NAMALWA (cell line): ENCODE measurements around the gene KPNA1.

ENCODE experiments used
- DNase-seq: peaks from one replicate; pipeline ENCODE4 v3.0.0-alpha.2; 2015; ENCODE audit warnings: low spot score

KPNA1 gene

DNA sequence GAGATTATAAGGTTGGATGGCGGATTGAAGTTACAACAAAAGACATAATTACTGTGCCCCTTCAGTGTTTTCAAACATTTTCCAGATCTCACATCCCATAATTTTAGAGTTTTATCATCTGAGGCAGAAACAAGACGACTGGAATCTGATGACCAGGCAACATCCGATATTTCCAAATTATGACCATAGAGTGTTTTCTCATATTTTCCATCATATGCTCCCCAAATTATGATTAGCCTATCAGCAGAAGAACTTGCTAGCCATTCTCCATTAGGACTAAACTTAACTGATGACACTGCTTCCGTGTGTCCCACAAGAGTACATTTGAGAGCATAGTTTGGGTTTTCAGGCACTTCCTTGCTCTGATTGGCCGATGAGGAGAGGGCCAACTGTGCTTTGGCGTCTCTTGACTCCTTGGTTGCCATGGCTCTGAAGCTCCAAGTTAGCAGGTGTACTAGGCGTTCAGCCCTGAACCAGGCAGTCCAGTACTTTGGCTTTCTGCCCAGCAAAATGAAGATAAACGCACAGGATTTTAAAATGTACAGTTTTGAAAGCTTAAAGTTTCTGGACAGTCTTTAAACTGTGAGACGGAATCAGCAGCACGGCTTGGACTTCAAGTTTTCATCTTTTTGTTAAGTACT lies 99.5 kb downstream of the KPNA1 start:
- peak; percentile 93 for DNase-seq

DNA sequence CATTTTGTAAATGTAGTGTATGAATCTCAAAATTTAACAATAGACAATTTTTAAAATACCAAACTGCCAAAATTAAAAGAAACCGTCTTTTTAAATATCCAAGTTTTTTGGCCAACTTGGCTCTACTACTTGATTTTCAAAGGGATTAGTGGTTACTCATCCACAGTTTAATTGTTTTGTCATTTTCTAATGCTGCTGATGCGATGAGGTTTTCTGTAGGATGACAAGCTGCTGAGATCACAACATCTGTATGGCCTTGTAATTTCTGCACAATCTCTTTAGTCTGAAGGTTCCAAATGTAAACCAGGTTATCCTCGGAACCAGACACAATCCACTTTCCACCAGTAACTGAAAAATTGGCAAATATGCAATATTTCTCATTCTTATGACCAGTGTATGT lies 100.3 kb downstream of the KPNA1 start:
- no peak for DNase-seq

DNA sequence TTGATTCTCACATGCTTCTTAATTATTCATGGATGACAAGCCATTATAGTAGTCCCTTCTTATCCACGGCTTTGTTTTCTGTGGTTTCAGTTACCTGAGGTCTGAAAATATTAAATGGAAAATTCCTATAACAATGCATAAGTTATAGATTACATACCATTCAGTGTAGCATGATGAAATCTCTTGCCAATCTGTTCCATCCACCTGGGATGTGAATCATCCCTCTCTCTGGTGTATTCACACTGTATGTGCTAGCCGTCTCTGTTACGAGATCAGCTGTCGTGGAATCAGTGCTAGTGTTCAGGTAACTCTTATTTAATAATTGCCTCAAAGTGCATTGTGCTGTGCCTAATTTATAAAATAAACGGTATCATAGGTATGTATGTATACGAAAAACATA lies 104.1 kb downstream of the KPNA1 start:
- DNase-seq: no peak

DNA sequence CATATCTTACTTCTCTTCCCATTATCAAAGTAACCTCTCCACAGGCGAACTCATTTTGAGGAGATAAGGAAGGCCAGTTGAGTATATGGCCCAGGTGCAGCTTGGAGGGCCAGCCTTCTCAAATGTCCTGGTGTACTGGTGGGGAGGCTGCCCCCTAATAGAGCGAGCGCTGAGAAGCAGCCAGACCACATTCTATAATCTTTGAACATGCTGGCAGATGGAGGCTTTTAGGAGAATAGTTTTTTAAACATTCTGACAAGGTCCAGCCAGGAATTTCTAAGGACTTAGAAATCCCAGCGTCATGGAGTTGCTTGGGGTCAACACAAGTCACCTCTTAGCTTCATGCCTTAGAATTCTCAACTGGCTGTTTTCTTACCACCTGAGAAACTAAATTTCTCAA lies 104.6 kb downstream of the KPNA1 start:
- no peak for DNase-seq

DNA sequence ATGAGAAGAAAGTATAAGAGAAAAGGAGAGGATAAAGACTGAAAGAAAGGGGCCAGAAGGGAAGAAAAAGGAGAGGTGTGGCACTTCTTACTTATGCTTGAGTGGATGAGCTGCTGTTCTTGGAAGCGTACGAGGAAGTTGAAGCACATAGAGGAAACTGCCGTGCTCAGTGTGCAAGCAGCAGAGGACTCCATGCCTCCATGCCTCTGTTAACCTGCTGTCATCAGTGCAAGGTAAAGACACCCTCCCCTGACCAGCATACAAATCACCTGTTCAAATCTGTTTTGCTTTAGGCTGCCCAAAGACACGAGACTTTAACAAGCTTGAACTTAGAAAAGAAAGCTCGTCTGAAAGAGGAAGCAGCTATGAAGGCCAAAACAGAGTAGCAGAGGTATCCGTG lies 105.3 kb downstream of the KPNA1 start:
- DNase-seq: no peak

DNA sequence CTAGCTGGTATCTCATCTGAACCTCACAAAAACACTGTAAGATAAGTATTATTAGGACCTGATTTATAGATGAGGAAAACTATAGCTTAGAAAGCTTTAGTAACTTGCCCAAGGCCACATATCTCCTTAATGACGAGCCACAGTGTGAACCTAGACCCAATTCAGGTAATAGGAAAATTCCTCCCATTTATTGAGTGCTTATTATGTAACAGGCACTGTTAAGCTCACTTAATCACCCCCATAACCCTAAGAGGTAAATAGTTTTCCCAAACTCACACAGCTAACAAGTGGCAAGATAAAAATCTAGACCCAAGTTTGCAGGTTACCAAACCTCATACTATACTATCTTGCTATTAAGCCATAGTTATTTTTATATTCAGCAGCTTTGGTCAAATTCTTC lies 106.8 kb downstream of the KPNA1 start:
- DNase-seq: no peak

DNA sequence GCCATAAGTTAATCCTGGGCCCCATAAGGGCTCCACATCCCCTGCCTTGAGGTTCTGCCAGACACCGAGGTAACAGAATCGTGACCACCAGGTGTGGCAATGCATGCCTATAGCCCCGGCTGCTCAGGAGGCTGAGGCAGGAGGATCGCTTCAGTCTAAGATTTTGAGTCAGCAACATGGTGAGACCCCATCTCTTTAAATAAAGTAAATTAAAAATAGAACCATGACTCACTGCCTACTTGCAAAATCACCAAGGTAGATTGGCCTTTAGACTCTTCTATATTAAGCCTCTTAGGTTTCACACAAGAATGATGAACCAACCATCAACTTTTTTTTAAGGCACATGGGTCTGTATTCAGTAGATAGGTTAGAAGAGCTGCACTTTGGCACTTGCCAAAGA lies 108.5 kb downstream of the KPNA1 start:
- no peak for DNase-seq

DNA sequence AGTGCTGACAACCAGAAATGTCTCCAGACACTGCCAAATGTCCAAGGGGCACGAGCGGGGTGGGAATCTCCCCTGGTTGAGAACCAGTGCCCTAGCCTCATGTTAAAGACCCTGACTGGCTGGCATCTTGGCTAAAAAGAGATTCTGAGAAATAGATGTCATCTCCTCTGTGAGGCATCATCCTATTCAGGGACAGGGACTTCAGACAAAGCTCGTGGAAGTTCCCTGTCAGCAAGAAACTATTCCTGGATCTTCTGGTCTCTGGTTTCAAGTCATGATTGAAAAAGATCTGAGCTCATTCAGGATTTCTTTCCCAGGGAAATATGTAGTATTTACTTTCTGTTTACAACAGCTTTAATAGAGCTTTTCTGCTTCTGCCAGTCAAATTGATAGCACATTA lies 109.7 kb downstream of the KPNA1 start:
- no peak for DNase-seq

DNA sequence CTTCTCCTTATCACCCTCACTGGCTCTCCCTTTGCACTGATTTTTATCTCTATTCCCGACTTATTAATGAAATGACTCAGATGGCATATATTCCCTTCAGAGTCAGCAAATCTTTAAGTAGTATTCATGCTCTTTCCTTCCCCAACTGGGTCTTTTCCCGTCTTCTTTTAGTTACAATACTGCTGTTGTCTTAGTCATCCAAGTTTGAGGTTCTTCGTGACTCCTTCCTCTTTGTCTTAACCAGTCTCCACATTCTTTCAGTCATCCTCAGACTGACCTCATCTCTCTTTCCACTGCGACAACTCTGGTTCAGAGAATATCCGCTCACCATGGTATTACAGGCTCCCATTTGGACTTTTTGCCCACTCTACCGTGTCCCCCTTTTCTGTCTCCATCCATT lies 111.2 kb downstream of the KPNA1 start:
- DNase-seq: no peak

DNA sequence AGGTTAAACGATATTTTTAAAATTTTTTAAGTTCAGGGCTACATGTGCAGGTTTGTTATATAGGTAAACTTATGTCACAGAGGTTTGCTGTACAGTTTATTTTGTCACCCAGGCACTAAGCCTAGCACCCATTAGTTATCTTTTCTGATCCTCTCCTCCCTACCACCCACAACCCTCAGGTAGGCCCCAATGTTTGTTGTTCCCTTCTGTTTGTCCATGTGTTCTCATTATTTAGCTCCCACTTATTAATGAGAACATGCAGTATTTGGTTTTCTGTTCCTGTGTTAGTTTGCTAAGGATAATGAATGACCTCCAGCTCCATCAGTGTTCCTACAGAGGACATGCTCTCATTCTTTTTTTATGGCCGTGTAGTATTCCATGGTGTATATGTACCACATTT lies 115.8 kb downstream of the KPNA1 start:
- no peak for DNase-seq

DNA sequence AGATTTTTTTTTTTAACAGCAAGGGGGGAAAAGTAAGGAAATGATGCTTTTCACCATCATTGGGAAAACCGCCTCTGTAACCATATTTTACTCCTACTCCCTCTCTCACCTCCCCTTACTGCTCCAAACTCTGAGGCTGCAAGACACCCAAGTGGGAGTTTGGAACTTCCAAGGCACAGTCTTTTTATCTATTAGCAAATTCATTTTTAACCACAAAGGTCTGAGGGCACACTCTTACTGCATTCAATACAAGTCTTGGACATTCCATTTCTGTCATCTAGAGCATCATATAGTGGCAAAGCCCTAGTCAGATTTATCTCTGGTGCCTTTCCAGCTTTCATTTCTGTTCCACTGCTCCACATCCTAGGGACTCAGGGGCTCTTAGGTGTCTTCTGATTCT lies 117.5 kb downstream of the KPNA1 start:
- no peak for DNase-seq

DNA sequence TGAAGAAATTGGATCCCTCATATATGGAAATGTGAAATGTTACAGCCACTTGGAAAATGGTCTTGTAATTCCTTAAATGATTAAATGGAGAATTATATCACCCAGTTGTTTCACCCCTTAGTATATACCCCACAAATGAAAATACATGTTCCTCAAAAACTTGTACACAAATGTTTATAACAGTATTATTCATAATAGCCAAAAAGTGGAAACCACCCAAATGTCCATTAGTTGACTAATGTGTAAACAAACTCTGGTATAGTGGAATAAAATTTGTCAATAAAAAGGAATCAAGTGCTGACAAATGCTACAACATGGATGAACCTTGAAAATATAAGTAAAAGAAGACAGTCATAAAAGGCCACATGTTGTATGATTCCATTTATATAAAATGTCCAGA lies 118.2 kb downstream of the KPNA1 start:
- DNase-seq: no peak

DNA sequence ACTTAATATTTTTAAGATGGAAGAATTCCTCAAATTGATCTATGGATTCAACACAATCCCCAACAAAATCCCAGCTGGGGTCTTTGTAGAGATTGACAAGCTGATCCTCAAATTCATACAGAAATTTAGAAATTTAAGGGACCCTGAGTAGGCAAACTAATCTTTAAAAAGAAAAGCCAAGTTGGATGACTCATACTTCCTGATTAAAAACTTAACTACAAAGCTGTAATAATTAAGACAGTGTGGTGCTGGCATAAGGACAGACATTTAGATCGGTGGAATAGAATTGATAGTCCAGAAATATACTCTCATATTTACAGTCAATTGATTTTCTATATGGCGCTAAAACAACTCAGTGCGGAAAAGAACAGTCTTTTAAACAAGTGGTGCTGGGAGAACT lies 119.2 kb downstream of the KPNA1 start:
- DNase-seq: no peak

DNA sequence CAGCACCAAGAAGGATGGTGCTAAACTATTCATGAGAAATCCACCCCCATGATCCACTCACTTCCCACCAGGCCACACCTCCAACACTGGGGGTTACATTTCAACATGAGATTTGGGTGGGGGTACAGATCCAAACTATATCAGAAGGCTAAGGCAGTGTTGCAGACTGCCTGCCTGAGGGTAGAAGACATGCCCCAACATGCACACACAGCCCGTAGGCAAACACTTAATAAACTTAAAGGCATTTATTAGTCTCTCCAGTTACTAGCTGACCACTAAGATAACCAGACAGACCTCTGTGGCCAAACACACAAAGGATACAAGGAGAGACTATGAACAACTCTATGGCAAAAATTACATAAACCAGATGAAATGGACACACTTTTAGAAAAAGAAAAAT lies 120.6 kb downstream of the KPNA1 start:
- DNase-seq: no peak

DNA sequence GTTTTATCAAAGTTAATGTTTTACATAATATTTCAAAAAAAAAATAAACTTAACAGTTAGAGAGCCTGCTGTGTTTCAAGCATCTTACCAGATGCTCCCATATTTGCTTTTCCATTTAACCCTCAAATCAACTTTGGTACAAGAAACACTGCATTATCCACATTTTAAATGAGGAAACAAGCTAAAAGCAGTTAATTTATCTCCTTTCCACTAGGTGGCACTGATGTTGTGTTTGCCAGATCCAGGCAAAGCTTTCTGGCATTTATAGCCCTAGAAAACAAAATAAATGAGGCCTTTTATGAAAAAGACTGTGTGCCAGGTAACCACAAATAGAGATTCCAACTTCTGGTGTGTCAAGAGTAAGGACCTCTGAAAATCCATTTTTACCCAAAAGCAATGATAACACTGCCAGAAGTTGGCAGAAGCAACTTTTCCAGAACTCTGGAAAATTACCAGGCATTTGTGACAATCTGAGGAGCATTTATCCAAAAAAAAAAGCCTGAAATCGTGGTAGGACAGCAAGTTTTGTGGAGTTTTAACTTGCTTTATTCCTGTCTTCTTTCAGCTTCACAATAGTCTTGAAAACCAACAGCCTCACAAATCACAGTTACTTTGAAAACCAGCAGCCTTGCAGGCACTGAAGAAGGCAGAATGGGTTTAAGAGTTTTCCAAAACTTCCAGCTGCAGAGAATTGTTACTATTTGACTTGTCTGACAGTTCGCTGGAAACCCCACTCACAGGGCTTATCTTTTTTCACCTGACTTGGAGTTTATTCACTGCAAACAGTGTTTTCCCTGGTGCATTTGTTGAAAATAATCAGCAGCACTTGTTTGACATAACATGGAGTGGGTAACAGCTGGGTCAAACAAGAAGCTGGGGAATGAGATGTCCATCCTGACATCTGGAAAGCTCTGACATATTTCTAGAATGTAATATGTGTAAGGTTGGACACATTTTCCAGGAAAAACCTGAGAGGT lies 121.6 kb downstream of the KPNA1 start:
- DNase-seq: peak; percentile 70

DNA sequence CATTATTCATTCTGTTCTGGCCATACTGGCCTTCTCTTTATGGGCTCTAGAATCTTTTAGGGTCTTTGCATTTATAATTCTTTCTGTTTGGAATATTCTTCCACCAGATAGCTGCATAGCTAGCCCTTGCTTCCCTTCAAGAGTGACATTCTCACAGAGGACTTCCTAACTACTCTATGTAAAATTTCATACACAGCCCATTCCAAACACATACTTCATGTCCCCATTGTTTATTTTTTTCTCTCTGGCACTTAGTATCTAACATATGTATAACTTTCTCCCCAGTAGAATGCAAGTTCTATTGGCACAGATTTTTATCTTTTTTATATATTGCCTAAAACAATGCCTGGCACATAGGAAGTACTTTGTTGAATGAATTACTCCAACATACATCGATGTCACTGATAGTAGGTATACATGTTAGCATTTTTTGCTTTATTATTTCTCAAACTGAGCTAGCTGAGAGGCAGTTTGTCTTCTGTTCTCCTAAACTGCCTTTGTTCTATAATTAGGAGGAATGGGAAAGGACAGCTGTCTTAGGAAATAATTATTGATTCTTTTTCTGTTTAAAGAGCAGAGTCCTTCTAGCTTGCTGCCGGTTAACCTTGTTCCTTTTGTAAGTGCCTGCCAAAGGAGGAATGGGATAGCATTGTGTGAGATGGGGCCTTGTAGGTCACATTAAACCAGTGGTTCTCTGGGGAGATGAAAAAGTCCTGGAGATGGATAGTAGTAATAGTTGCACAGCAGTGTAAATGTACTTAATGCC lies 122.9 kb downstream of the KPNA1 start:
- DNase-seq: no peak

DNA sequence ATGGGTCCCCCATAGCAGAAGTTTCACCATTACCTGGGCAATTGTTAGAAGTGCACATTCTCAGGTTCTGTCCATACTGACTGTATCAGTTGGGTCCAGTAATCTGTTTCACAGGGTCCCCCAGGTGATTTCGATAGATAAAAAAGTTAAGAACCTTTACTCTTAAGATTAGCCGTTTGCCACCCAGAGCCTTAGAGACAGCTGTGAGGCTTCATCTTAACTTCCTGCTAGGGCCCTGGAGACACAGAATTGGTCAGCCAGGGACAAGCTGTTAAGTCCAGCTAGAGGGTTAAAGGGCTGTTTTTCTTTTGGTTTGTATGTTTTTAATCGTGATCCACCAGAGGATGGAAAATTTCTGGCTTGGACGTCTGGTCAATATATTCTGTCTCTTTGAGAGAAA lies 124.1 kb downstream of the KPNA1 start:
- no peak for DNase-seq

DNA sequence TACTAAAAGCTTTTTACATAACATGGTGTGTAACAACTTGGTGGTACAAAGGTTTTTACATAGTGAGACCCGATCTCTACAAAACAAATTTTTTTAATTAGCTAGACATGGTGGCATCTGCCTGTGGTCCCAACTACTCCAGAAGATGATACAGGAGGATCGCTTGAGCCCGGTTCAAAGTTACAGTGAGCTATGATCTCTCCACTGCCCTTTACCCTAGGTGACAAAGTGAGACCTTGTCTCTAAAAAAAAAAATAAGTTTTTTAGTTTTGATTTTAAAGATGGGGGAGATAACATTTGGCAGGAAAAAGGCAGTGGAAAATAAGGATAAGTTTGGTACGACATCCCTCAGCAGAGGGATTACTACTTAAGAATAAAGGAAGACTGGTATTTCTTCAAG lies 124.8 kb downstream of the KPNA1 start:
- DNase-seq: no peak

DNA sequence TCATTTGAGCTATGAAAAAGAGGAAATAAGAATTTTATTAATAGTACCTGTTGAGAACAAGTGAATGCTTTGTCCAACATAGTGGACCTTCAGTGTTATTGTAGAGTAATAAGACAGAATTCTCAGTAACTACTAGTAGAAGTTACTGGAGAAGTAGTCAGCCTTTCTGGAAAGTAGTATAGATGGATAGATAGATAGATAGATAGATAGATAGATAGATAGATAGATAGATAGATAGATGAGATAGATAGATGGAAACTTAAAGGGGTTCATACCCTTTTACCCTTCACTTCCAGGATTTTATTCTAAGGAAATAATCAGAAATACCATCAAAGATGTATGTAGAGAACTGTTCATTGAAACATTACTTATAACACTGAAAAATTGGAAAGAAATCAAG lies 125.5 kb downstream of the KPNA1 start:
- no peak for DNase-seq

DNA sequence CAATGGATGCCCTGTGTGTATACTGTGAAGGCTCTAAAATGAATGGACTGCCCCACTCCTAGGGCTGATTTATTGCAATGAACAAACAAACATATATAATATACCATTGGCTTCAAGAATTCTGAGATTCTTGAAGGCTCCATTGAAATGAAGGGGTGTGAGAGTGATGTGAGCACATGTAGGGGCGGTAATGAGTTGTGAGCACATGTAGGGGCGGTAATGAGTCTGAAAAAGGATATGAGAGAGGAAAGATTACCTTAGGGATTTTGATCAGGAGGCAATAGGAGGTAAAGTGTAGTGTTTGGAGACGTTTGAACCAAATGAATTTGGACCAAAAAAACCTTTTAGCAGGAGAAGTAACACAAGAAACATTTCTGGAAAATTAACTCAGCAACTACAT lies 127.0 kb downstream of the KPNA1 start:
- DNase-seq: no peak

DNA sequence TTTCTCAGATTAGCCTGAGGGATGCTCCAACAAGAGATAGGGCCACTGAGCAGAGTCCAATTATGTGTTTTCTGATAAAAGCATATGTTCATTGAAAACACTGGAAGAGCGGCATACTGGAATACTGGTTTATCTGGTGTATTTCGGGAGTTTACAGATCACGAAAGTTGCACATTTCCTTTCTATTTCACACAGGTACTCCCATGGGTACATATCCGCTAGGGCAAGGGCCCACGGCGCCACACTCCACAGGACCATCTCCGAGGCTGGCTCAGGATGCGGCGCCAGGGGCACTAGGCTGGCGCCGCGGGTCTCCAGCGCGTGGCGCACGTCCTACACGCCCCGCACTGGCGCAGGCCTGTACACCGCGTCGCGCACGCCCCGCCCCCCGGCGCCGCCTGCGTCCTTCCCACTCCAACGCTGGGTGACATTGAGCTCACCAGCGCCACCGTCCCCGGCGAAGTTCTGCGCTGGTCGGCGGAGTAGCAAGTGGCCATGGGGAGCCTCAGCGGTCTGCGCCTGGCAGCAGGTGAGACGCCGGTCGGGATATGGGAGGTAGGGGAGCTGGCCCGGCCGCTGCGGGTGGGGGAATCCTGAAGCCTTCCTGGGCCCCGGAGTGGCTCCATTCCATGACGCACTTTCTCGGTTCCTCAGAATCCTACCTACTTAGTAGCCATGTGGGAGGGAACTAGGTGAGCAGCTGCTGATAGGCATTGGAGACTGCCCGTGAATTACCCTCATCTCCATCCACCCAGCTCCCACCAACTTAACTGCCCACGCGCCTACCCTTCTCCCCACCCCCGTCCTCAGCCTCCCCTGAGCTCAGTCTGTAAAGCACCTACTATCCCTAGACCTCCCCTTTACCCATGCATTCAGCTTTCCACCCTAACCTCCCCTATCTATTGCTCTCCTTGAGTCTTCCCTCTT lies 130.7 kb downstream of the KPNA1 start, which contains the start of gene FAM162A:
Gene FAM162A (plus strand): TSS at position 412 of the 927 bp plus-strand sequence. CDS start 84 bp downstream, at position 496.
- peak; percentile 96 for DNase-seq
